Mononuclear cell (primary cell): ENCODE measurements around the gene FUCA2. TPM values are rescaled to one million over a fixed set of nuclear protein-coding genes. Genes with fewer than 3 reads are reported as not detected.

ENCODE experiments used
- H3K27me3 ChIP-seq: 2 replicates; pipeline ENCODE4 v1.6.0; 2011; ENCODE audit warnings: low read length, control low read depth; ENCODE audit not compliant: insufficient read depth
- H3K4me1 ChIP-seq: 2 replicates; pipeline ENCODE4 v1.5.1; 2011; ENCODE audit warnings: mild to moderate bottlenecking, low read length, control low read depth; ENCODE audit not compliant: insufficient read depth
- H3K4me3 ChIP-seq: 2 replicates; pipeline ENCODE4 v1.5.1; 2011; ENCODE audit warnings: mild to moderate bottlenecking, low read length, moderate library complexity
- H3K9me3 ChIP-seq: 2 replicates; pipeline ENCODE4 v1.5.1; 2011; ENCODE audit warnings: low read depth, mild to moderate bottlenecking, control low read depth, low read length
- total RNA-seq: library from RNA; depleted of rRNA; stranded (reverse); fragments of >200 nt; gene quantifications from one replicate; pipeline ENCODE4 v1.2.3, GENCODE V29; 2012

The FUCA2 gene
- total RNA-seq, 1 donor, result 20.3 TPM

GRCh38 chr6:143542888-143543287 lies 31.4 kb upstream of the FUCA2 start:
- peaks cover 68% of the 10 kb centered on the region for H3K4me1 ChIP-seq
- no peaks in the 10 kb centered on the region for H3K27me3 ChIP-seq
- H3K9me3 ChIP-seq, result no peaks in the 10 kb centered on the region
- H3K4me3 ChIP-seq, result no peak overlapping the region

GRCh38 chr6:143540192-143540591 lies 28.7 kb upstream of the FUCA2 start:
- Histone ChIP-seq H3K27me3 (no peaks in the 10 kb centered on the region), H3K4me3 (no peak overlapping the region), H3K4me1 (peaks cover 79% of the 10 kb centered on the region), H3K9me3 (no peaks in the 10 kb centered on the region)

DNA sequence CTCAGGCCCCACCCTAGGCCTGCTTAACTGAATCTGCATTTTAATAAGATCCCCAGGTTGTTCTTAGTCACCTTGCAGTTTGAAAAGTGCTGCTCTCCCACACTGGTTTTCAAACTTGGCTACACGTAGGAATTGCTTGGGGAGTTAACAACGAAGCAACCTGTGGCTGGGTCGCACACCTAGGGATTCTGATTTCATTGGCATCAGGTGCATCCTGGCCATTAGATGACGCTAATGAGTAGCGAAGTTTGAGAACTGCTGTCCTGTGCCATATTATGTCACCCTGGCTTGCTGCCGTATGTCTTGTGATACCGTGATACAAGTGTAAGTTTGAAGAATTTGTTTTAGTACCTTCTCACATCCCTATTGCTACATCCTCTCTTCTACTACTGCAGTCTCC lies 28.2 kb upstream of the FUCA2 start:
- Histone ChIP-seq H3K4me1 (peaks cover 78% of the 10 kb centered on the region), H3K9me3 (no peaks in the 10 kb centered on the region), H3K4me3 (no peak overlapping the region), H3K27me3 (no peaks in the 10 kb centered on the region)

- H3K4me3 ChIP-seq, result no peak overlapping the region
- H3K4me1 ChIP-seq, result peaks cover 73% of the 10 kb centered on the region
- no peaks in the 10 kb centered on the region for H3K9me3 ChIP-seq
- H3K27me3 ChIP-seq, result no peaks in the 10 kb centered on the region
These were observed 27.6 kb upstream of the FUCA2 start for GRCh38 chr6:143539106-143539505.

- H3K27me3 ChIP-seq, result no peaks in the 10 kb centered on the region
- no peak overlapping the region for H3K4me3 ChIP-seq
- peaks cover 66% of the 10 kb centered on the region for H3K4me1 ChIP-seq
- no peaks in the 10 kb centered on the region for H3K9me3 ChIP-seq
These were observed 26.9 kb upstream of the FUCA2 start for GRCh38 chr6:143538374-143538773.

DNA sequence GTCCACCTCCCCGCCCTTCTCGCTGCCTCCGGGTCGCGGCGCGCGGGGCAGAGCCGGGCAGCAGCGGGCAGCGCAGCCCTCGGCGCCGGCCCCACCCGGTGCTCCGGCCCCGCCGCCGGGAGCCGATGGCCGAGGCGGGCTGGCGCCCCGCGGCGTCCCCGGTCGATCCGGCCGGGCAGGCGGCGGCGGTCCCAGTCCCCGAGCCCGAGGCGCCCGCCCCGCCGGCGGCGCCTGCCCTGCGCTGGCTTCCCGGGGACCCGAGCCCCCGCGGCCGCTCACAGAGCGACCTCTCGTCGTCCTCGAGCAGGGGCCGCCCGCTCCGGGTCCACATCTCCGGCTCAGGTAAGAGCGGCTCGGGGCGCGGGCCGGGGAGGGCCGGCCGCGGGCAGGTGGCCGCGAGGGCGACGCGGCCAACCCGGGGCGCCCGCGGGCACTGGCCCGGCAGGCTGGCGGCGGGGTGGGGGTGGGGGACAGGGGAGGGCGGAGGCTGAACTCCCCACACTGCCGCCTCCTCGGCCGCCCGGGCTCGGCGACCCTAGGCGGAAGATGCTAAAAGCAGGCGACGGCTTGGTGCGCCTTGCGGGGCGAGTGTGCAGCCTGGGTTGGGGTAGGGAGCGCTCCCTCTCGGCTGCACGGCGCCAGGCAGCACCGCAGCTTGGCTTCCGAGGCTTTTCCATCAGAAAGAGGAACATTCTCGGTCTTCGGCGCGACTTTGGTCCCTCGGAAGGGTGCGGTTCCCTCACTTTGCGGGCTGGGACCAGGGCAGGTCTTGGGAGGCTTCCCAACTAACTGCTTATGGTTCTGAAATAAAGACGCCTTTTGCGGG lies 25.6 kb upstream of the FUCA2 start:
- Histone ChIP-seq H3K4me1 (peaks cover 53% of the 10 kb centered on the region), H3K4me3 (peak overlapping the region; percentile 44)

DNA sequence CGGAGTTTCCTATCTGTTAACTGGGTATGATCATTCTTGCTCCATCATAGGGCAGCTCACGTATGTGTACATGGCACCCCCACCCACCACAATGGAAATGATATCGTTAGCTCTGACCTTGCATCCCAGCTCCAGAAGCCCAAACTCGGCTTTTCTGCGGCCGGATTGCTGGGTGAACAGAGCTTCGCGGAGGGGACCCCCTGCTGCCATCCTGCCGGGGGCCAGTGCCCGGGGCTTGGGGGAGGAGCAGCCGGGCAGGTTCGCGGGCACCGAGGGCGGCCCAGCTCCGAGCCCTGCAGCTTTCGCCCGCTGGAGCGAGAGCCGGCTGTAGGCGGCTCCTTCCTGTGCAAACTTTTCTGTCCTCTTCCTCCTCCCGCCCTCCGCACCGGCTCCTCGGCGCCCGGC lies 24.9 kb upstream of the FUCA2 start:
- H3K27me3 ChIP-seq, result no peaks in the 10 kb centered on the region
- H3K4me3 ChIP-seq, result peak overlapping the region; percentile 44
- no peaks in the 10 kb centered on the region for H3K9me3 ChIP-seq
- peaks cover 47% of the 10 kb centered on the region for H3K4me1 ChIP-seq

More for the DNA sequence above, 25.6 kb upstream of the FUCA2 start:
- no peaks in the 10 kb centered on the region for H3K27me3 ChIP-seq
- no peaks in the 10 kb centered on the region for H3K9me3 ChIP-seq

DNA sequence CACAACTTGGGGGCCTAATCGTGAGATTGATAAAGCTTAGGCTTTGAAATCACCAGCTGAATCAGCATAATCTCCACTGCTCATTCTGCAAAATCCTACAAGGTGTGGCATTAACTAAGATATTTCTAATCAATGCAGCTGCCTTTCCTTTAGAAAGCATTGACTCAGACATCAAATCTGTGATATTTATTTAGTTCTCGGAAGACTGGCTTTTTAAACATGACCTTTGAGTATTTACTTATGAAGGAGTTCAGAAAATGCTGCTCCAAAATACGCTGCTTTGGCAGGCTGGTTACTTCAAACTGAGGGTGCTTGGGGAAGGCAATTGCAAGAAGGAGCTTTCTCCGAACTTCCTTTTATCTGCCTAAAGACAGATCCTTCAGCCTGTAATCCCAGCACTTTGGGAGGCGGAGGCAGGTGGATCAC lies 23.7 kb upstream of the FUCA2 start:
- Histone ChIP-seq H3K27me3 (no peaks in the 10 kb centered on the region), H3K4me3 (no peak overlapping the region), H3K4me1 (peaks cover 38% of the 10 kb centered on the region), H3K9me3 (no peaks in the 10 kb centered on the region)

DNA sequence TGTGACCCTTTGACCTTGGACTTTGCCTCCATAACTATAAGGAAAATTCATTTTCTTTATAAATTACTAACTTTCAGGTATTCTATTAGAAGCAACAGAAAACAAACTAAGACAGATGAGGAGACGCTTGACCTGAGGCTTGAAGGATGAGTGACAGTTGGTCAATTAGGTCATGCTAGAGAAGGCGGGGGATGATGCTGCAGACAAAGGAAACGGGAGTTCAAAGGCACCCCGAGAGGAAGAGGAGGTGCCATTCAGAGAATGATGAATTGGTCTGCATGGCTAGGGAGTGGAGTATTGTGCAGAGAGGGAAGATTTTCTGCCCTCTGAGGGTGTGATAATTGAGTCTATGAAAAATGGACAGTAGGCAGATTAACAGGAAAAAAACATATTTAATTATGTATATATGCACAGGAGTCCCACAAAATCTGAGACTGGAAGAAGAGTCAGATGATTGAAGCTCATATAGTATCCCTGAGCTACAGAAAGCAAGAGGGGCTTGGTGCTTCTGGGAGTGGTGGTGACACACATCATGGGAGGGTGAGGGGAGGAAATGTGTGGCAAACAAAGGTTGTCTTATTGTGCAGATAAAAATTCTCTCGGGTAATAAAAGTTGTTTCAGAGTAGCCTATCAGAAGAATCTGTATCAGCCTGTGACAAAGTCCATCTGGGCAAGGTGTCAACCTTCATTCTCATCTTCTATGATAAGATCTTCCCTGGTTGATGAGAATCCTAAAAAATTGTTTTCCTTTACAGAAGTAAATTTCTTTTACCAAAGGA lies 20.4 kb upstream of the FUCA2 start:
- Histone ChIP-seq H3K4me3 (no peak overlapping the region), H3K9me3 (no peaks in the 10 kb centered on the region), H3K4me1 (peaks cover 27% of the 10 kb centered on the region)

DNA sequence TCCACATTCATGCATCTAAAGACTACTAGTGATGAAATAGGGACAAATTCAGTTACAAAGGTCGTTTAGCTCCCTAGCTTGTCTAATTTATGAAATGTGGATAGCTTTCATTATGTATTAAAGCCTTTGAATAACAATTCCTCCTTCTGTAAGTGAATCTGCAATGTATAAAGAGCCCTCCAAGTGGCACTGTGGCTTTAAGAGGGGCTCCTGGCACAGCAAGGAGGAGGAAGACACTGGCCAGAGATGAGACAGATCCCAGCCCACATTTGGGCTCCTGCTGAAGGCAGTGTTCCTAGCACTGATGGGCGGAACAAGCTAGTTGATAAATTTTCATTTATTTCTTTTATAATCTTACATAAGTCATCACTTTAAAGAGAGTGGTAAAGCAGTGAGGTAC lies 17.6 kb upstream of the FUCA2 start:
- peaks cover 34% of the 10 kb centered on the region for H3K4me1 ChIP-seq
- H3K9me3 ChIP-seq, result no peaks in the 10 kb centered on the region
- no peak overlapping the region for H3K4me3 ChIP-seq
- H3K27me3 ChIP-seq, result no peaks in the 10 kb centered on the region

More for the DNA sequence above, 20.4 kb upstream of the FUCA2 start:
- no peaks in the 10 kb centered on the region for H3K27me3 ChIP-seq

DNA sequence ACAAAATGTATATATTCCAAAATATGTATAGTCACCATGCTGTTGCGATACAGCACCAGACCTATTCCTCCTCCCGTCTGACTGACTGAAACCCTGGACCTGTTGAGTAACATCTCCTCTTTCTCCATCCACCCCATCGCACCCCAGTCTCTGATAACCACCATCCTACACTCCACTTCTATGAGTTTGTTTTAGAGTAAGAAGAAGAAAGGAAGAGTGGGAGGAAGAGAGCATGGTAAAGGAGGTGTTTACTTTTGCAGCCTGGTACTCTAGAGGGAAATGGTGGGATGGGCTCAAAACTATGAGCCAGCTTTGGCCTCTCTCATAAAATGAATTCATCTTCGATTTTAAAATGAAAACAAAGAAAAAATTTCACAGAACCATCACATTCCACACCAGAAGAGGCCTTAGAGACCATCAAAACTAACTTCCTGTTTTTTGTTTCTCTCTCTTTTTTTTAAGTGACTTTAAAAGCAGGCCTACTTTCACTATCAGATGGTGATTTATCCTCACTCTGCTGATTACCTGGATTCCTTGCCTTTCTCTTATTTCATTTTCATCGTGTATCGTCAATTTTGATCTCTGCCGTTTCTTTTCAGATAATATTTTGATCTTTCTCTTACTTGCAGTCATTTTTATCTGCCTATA lies 16.8 kb upstream of the FUCA2 start:
- Histone ChIP-seq H3K27me3 (no peaks in the 10 kb centered on the region), H3K4me3 (no peak overlapping the region), H3K9me3 (no peaks in the 10 kb centered on the region), H3K4me1 (peaks cover 34% of the 10 kb centered on the region)

- Histone ChIP-seq H3K4me1 (peaks cover 34% of the 10 kb centered on the region), H3K9me3 (no peaks in the 10 kb centered on the region), H3K4me3 (no peak overlapping the region), H3K27me3 (no peaks in the 10 kb centered on the region)
These were observed 16.2 kb upstream of the FUCA2 start for GRCh38 chr6:143527677-143528076.

- H3K4me1 ChIP-seq, result peaks cover 34% of the 10 kb centered on the region
- no peaks in the 10 kb centered on the region for H3K9me3 ChIP-seq
- H3K4me3 ChIP-seq, result no peak overlapping the region
- H3K27me3 ChIP-seq, result no peaks in the 10 kb centered on the region
These were observed 13.8 kb upstream of the FUCA2 start for GRCh38 chr6:143525356-143525755.

- H3K9me3 ChIP-seq, result no peaks in the 10 kb centered on the region
- H3K27me3 ChIP-seq, result no peaks in the 10 kb centered on the region
- peaks cover 23% of the 10 kb centered on the region for H3K4me1 ChIP-seq
- H3K4me3 ChIP-seq, result no peak overlapping the region
These were observed 10.6 kb upstream of the FUCA2 start for GRCh38 chr6:143522039-143522600.

GRCh38 chr6:143517447-143517773 lies 5.9 kb upstream of the FUCA2 start:
- Histone ChIP-seq H3K27me3 (no peaks in the 10 kb centered on the region), H3K4me1 (peaks cover 18% of the 10 kb centered on the region), H3K9me3 (no peaks in the 10 kb centered on the region), H3K4me3 (no peak overlapping the region)
